ENCODE data around the gene OTX2. TPM values are rescaled to one million over a fixed set of nuclear protein-coding genes. Genes with fewer than 3 reads are reported as not detected.

Gene OTX2
- total RNA-seq (ENCODE audit: insufficient read depth, low replicate concordance): 3.4 TPM

DNA sequence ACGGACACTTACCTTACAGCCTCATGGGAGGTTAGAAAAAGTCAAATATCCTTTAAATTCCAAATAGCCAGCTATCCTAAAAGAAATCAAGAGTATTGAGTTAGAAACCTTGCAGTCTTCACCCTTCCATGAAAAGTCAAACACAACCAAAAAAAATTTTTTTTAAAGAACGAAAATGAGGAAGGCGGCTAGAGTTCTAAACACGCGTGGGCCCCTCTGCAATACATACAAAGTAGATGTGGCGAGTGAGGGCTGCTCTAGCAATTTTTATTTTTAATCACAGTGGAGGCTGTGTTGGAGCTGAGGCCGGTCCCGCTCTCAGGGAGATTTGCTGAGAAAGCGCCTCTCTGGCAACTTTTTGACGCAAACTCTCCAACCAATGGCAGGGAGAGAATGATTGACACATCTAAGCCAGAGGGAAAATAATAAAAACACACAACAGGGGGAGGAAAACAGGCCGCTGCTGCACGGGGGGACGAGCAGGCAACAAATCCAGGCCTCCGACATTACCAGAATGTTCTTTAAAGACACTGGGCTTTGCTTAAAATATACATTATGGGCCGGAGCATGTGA, at the start of gene OTX2:
TSS of gene OTX2 (minus strand) at position 333 of the 573 bp plus-strand sequence. CDS start 5,023 bp downstream, outside the sequence.
- no peak for DNase-seq (ENCODE audit: low spot score)

GRCh38 chr14:56858422-56858821, 48.1 kb upstream of the OTX2 start:
- no peak for DNase-seq (ENCODE audit: low spot score)

DNA sequence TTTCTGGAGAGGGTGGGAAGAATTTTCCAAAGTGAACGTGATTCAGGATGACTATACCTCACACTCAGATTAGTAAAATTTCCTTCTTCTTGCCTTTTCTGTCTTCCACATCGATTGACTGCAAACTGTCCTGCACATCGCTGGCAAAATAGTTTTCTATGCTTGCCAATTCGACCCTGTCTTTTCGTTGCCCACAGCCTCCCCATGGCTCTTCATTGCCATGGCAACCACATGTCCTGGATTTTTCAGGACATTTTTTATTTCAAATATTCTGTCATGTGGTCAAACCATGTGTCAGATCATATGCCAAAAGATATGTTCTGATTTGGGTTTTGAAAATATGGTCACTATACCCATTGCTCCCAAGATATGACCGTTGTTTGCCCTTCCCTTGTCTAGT, 46.9 kb upstream of the OTX2 start:
- no peak for DNase-seq (ENCODE audit: low spot score)

DNA sequence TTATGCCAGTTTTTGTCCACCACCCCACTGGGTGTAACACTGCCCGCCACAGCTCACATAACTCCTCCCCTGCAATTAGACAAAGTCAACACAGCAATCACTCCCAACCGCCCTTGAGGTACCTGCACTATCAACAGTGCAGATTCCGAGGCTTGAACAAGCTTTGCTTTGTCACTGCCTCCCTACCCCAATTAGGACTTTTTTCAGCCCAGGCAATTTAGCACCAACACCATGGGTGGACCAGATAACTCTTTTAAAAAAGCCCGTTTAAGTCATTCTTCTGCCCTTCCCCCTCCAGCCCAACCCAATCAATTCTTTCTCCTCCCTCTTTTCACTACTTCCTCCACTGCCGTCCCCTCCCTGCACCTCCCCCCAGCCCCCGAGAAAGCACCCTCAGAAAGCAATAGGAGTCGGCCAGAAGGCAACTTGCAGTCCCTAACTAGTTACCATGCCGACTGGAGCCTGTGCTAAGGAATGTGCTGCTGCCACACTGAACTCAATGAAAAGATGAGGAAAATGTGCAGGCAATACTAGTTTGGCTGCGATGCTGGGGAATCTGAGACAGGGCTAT, 45.7 kb upstream of the OTX2 start:
- no peak for DNase-seq (ENCODE audit: low spot score)

- DNase-seq (ENCODE audit: low spot score): no peak
Measured at GRCh38 chr14:56854325-56854724, 44.0 kb upstream of the OTX2 start.

DNA sequence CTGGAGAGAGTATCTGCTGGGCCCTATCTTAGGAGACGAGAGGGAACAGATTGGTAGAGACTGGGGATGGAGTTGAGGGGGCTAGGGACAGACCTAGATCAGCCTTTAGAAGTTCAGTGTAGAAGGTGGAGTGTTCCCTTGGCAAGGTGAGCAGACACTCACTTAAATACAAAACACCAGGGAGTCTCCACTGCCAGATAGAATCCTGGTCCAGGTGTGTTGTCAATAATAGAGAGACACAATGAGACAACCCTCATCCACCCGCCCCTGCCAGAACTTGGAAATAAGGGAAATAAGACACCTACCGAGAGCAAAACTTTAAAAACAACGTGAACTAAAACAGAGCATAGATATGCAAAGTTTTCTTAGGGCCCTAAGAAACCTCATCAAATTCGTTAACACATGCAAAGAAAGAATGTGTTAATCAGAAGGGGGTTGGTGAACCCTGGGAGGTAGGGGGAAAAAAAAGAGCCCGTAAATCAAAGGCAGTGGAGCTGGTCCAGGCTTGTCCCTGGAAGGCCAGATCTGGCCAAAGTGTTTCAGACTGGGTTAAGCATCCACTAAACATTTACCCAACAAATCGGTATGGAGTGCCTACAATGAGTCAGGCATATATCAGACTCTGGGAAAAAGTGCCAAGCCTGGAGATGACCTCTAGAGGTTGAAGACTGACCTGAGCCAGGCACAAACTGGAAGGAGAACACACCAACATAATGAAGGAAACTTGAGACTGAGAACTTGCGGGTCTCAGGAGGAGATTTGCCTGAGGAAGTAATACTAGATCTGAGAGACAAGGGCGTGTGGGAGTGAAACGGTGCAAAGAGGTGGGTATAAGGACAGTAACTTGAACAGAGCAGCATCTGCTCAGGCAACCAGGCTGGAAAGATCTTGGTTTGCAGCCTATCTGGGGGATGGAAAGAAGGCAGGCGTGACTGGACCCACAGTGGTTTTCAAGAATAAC, 37.0 kb upstream of the OTX2 start:
- no peak for DNase-seq (ENCODE audit: low spot score)

DNA sequence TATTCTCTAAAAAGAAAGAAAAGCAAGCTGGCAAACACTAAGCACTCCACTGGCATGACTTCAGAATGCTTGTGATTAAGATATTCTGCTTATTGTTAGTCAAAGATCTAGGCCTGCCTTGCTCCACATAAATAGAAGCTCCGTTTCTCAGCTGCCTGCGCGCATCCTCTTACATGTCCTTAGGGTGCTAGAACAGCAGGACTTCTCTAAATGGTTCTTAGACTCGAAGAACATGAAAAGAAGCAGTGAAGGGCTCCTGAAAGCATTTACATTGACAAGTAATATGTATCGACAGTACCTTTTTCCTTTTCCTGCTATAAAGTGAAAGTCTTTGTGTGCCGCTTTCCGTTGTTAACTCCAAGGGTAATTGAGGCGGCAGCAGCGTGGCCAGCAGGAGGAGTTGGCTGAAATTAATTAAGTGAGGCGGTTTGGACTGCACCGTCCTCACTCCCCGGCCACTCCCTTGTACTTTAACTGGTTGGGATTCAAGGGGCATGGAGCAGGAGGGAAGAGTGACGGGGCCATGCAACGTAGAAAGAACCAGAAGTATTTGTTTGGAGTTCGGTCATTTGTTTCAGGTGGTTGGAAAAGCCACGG, 34.2 kb upstream of the OTX2 start:
- DNase-seq (ENCODE audit: low spot score): no peak

- no peak for DNase-seq (ENCODE audit: low spot score)
Measured at GRCh38 chr14:56841611-56842010, 31.3 kb upstream of the OTX2 start.

GRCh38 chr14:56840221-56840620, 29.9 kb upstream of the OTX2 start:
- no peak for DNase-seq (ENCODE audit: low spot score)

GRCh38 chr14:56829151-56829550, 18.9 kb upstream of the OTX2 start:
- DNase-seq (ENCODE audit: low spot score): no peak

DNA sequence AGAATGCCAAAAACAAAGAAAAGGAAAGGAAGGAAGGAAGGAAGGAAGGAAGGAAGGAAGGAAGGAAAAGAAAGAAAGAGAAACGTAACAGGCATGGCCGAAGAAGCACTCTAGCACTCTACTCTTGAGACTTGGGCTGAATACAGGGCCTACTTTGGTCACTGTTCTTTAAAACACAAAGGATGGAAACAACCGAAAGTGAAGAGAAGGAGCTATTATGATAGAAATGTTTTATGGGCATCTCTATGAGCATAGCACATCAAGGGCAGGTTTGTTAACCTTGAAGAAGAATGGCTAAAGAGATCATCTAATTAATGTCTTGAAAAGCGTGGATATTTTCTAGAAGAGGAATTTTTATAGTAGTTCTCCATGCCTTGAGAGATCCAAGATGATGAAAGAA, 15.9 kb upstream of the OTX2 start:
- no peak for DNase-seq (ENCODE audit: low spot score)

DNA sequence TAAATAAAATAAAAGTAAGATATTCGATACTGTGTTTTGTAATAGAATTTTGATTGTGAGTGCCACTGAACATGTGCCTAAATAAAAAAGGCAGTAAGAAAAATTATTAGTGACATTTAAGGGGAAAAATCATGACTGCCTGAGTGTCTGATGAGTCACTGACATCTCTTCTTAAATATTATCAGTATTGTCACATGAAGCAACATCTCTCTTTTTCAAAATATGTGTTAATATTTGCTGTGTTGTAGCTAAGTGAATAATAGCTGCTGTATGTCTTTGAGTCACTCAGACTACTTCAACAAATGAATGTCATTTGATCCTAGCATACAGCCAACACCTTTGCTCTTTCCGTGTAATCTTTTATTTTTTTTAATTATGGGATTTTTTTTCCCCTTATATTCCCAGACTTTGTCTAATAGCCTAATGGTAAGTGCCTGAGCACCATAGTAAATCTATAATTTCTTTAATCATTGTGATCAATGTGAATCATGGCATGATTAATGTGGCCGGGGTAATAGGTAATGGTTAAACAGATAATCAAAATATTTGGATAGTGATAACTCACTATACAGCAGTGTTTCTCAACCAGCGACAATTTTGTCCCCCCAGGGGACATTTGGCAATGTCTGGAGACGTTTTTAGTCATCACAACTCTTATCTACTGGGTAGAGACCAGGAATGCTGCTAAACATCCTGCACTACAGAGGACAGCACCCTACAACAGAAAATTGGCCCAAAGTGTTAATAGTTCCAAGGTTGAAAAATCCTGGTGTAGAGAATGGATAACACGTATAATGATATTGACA, 11.7 kb upstream of the OTX2 start:
- DNase-seq (ENCODE audit: low spot score): no peak

DNA sequence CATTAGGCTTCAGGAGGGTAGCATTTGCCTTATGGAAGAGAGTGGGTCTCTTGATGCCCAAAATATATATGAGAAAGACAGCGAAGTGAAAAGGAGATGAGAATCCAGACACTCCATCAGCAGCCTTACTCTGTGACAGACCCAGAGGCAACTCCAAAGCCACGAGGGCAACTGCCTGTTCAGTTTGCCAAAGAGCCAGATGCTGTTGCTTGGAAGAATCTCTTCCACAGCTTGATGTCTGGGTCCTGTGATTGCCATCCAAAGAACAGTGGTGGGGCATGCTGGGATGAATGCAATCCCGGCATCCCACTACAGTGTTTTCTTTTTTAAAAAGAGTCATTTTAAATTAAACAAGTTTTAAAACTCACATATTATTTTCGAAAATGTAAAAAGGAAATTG, 10.9 kb upstream of the OTX2 start:
- DNase-seq (ENCODE audit: low spot score): no peak

GRCh38 chr14:56817396-56817921, 7.2 kb upstream of the OTX2 start:
- no peak for DNase-seq (ENCODE audit: low spot score)

DNA sequence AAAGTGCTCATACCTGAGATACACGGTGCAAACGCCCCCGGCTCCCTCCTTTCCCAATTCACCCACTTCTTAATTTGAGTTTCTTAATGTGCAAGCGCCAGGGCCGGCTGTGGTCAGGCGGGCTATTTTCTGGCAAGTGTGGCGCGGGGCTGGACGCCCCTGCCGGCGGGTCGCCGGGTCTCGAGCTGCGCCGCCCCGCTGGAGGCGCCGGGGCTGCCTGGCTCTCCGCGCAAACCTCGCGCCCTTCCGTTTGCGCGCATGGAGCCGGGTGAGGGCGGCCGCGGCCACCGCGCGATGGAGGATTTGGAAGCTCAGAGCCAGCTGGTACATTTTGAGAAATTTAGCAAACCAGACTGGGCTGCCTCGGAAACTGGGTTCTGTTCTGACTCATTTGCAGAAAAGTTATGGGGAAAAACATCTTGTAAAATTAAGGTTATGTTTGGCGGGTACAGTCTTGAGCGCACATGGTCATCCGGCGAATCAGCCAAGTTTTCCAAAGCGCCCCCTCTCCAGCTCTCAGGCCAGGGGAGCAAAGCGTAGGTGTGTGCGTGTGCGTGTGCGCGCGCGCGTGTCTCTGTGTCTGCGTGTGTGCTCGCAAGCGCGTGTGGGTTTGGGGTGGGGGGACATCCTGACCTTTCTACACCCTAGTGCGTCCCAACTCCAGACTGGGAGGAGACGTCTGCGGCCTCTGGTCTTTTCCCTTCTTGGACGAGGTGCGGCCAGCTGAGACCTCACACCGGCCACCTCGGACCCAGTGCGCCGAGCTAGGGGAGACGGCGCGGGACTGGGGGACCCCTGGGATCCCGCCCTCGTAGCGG, 6.5 kb upstream of the OTX2 start:
- DNase-seq (ENCODE audit: low spot score): no peak

DNA sequence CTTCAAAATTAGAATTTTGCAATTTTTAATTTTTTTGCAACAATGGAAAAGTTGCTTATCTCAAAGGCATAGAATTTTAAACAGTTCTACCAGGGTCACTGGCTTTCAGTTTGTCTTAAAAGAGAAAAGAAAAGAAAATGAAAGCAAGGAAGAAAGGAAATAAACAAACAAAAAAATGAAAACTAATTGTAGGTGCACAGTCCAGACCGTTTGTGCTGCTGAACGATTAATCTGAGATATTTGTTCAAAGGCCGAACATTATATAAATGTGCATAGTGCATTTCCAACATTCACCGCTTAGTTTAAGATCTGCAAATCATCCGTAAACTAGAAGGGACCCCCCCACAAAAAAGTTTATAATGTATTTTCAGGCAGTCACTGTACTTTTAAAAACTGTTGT, 5.5 kb upstream of the OTX2 start:
- no peak for DNase-seq (ENCODE audit: low spot score)

DNA sequence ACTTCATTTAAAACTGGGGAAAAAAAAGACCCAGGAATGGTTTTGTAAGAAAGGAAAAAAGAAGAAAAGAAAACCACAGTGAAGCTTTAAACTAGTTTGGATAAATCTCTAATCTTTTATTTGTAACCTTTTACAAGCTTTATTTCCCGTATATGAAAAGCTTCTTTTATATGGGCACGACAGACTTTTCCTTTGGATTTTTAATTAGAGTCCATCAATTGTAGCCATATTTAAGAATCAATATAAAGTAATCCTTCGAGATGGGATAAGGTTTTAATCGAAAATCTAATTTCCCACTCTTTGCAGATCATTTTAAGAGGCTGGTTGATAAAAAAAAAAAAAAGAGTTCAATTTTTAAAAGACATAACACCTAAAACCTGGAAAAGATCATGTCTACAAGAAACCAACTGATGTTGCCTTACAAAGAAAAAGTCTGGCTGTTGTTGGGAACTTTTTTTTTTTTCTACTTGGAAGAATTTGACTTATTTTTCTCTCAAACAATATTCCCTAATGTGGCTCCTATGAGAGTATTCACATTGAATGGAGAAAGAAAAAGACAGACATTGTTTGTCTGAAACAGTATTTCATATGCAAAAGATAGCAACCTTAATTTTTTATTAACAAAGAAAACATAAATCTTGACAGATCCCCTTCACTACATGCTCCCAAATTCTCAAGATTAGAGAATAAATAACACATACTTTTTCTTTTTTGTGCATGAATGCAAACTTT, 4.9 kb upstream of the OTX2 start:
- DNase-seq (ENCODE audit: low spot score): no peak

DNA sequence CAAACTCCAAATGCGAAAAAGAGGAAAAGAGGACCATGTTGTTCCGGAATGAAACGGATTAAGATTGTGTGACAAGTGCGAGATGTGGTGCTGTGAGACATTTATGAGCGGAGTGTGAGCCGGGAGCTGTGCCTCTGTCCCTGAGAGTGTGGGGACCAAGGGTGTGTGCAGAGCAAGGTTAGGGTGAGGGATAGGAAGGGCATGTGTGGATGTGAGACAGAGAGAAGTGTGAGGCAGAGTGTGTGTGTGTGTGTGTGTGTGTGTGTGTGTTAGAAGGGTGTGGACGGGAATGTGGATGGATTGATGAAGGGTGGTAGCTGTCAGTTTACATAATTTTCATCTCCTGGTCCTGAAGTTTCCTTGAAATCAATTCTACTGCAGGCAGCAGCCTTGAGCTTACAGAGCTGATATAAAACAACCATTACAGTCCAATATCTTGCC, 4.3 kb upstream of the OTX2 start:
- DNase-seq (ENCODE audit: low spot score): no peak

GRCh38 chr14:56813143-56813551, 2.9 kb upstream of the OTX2 start:
- DNase-seq (ENCODE audit: low spot score): no peak
